Epithelial cell of proximal tubule (primary cell): ENCODE measurements around the gene MAN2B1. TPM values are rescaled to one million over a fixed set of nuclear protein-coding genes. Genes with fewer than 3 reads are reported as not detected.

Source experiments
- DNase-seq: peaks from one replicate; pipeline ENCODE4 v3.0.0-alpha.2; 2011; ENCODE audit warnings: low read depth
- H3K4me3 ChIP-seq: 2 replicates; pipeline ENCODE4 v1.5.1; 2011; ENCODE audit warnings: low read depth, mild to moderate bottlenecking, low read length
- CTCF ChIP-seq: conservative IDR thresholded peaks from 2 replicates; pipeline ENCODE4 v1.5.1; 2012; ENCODE audit warnings: low read depth, mild to moderate bottlenecking, low read length
- total RNA-seq: library from RNA; depleted of rRNA; stranded (reverse); fragments of >200 nt; gene quantifications from 2 replicates; pipeline ENCODE4 v1.2.3, GENCODE V29; 2015

The MAN2B1 gene
- total RNA-seq, 1 donor from 2014 or later: 64.2 TPM

- peak overlapping the region; percentile 28 for H3K4me3 ChIP-seq
- peak; percentile 20 for DNase-seq
- TF ChIP-seq CTCF: peak; percentile 77
These were observed 26.5 kb downstream of the MAN2B1 start for GRCh38 chr19:12639901-12640613.

DNA sequence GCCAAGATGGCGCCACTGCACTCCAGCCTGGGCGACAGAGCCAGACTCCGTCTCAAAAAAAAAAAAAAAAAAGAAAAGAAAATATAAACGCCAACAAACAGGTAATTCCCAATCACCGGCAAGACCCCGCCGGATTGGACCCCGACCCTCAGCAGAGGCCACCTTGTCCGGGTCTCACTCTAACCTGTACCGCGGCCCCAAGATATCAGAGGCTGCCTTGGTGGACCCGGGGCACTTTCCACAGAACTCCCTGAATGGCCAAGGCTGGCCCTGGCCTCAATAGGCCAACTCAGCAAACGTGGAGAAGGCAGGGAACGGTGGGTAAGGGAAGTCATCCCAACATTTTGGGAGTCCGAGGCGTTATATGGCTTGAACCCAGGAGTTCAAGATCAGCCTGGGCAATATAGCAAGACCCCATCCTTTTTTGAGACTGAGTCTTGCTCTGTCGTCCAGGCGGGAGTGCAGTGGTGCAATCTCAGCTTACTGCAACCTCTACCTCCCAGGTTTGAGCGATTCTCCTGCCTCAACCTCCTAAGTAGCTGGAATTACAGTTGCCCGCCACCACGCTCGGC, 27.8 kb downstream of the MAN2B1 start:
- TF ChIP-seq CTCF: no peak
- H3K4me3 ChIP-seq: no peak overlapping the region
- DNase-seq: no peak

DNA sequence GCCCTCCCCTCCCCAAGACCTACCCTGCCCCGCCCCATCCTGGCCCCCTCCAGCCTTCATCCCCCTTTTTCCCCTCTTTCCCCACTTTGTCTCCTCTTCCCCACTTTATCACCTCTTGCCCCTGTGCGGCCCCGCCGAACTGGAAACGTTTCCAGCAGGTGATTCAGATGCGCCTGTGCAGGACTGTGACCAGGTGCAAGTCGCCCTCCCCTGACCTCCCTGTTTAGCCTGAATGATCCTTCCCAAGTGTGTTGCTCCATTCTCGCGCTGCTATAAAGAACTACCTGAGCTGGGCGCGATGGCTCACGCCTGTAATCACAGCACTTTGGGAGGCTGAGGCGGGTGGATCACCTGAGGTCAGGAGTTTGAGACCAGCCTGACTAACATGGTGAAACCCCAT, 29.9 kb downstream of the MAN2B1 start:
- H3K4me3 ChIP-seq: no peak overlapping the region
- TF ChIP-seq CTCF: no peak
- DNase-seq: no peak

DNA sequence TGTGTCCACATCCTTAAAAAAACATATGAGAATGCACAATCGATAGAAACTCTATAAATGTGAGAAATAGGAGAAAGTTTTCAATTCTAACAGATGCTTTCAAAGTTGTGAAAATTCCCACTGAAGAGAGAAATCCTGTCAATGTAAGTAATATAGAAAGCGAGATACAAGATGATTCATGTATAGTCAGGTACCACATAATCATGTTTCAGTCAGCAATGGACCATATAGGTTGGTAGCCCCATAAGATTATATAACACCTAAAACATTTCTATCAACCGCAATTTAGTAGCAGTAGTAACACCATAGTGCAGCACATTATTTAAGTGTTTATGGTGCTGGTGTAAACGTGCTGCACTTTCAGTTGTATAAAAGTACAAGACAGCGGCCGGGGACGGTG, 37.3 kb downstream of the MAN2B1 start:
- DNase-seq: no peak
- TF ChIP-seq CTCF: no peak

DNA sequence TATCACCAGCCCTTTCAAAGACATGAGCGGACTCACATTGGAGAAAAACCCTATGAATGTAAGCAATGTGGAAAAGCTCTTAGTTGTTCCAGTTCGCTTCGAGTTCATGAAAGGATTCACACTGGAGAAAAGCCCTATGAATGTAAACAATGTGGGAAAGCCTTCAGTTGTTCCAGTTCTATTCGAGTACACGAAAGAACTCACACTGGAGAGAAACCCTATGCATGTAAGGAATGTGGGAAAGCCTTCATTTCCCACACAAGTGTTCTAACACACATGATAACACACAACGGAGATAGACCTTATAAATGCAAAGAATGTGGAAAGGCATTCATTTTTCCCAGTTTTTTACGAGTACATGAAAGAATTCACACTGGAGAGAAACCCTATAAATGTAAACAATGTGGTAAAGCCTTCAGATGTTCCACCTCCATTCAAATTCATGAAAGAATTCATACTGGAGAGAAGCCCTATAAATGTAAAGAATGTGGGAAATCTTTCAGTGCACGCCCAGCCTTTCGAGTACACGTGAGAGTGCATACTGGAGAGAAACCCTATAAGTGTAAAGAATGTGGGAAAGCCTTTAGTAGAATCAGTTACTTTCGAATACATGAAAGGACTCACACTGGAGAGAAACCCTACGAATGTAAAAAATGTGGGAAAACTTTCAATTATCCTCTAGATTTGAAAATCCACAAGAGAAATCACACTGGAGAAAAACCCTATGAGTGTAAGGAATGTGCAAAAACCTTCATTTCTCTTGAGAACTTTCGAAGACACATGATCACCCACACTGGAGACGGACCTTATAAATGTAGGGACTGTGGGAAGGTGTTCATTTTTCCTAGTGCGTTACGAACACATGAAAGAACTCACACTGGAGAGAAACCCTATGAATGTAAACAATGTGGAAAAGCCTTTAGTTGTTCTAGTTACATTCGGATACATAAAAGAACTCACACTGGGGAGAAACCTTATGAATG, 38.2 kb downstream of the MAN2B1 start:
- H3K4me3 ChIP-seq: no peak overlapping the region
- no peak for DNase-seq
- TF ChIP-seq CTCF: no peak

More for the DNA sequence above, 37.3 kb downstream of the MAN2B1 start:
- no peak overlapping the region for H3K4me3 ChIP-seq

DNA sequence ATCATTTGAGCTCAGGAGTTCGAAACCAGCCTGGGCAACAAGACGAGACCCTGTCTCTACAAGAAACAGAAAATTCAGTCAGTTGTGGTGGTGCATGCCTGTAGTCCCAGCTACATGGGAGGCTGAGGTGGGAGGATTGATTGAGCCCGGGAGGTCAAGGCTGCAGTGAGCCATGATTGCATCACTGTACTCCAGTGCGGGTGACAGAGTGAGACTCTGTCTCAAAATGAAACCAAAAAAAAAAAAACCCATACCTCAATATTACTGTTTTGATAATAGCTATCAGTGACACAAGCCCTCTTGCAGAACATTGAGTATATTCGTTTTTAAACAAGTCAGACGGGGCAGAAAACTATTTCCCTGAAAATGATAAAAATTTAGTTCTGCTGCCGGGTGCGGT, 39.6 kb downstream of the MAN2B1 start:
- TF ChIP-seq CTCF: no peak
- DNase-seq: no peak
- no peak overlapping the region for H3K4me3 ChIP-seq
